ENCODE data around the gene TUFT1. TPM values are rescaled to one million over a fixed set of nuclear protein-coding genes. Genes with fewer than 3 reads are reported as not detected.
A peak's percentile ranks its signal among the peaks of the same experiment; 100 is the strongest.

TUFT1 gene
- total and polyA plus RNA-seq, 9 of the 15 experiments (the other 6 are each of a cell fraction or from before 2014, with no cell fraction given) = 0.54 to 2.0 (median 1.7) TPM

DNA sequence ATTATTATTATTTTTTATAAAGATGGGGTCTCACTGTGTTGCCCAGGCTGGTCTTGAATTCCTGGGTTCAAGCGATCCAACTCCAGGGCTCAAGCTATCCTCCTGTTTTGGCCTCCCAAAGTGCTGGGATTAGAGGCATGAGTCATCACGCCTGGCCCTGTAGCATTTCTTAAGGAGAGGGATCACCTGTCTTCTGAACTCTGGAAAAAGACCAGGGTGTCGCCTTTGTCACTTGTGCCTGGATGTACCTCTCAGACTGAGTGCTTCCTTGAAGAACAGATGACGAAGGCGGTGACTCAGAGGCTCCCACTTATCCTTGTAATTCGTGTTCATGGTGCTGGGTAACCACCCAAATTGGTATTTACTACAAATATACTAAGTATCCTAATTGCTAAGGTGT, 31.3 kb upstream of the TUFT1 start:
- peaks cover 8 to 19% of the 10 kb centered on the region in 2 experiments; a peak in 3 of 5 replicates for H3K4me1 ChIP-seq (replicated peaks in 1 of 2; ENCODE audit: control insufficient read depth in 2 of 2, insufficient read depth in 2 of 2, low read length in 2 of 2)
- H3K9ac ChIP-seq (ENCODE audit: insufficient read depth in 1 of 2, low read depth in 2 of 2, low read length in 2 of 2) = no peak overlapping the region
- no peak overlapping the region for H3K4me3 ChIP-seq
- FAIRE-seq = no peak
- H3K27me3 ChIP-seq (ENCODE audit: control insufficient read depth in 2 of 2, insufficient read depth in 2 of 2, low read length in 2 of 2) = peaks cover 5 to 30% of the 10 kb centered on the region in 2 experiments; a peak in 3 of 5 replicates
- TF ChIP-seq SMARCA5 (IDR thresholded peaks at IDR 0.05) = no peak
- TF ChIP-seq SNRNP70 (optimal IDR thresholded peaks at IDR 0.05; ENCODE audit: low read depth, low read length) = no peak
- peak; percentile 74; the same call in 1 of the 2 replicates for TF ChIP-seq ATF3 (IDR thresholded peaks at IDR 0.05)
- TF ChIP-seq ATF3 (CRISPR knock-in tag; conservative IDR thresholded peaks at IDR 0.05) = no peak
- TF ChIP-seq ZNF121 (CRISPR knock-in tag; conservative IDR thresholded peaks at IDR 0.05) = peak; percentile 86
- intact Hi-C loops (cut with micrococcal nuclease) (no loop called here), in situ Hi-C loops (cut with MboI) (no loop called here)
- H4K20me1 ChIP-seq (replicated peaks; ENCODE audit: control insufficient read depth, insufficient read depth, low read length) = no peaks in the 10 kb centered on the region; the same call in 1 of the 2 replicates
- H2AFZ ChIP-seq (ENCODE audit: low read depth, low read length) = no peak overlapping the region
- no TSS peak for BruUV-seq (replicated peaks)
- ATAC-seq = no peak
- WGBS (ENCODE audit: insufficient coverage, low coverage, missing lambda C conversion rate) = 6% methylated on average over 6 of the region's 6 CpGs
- CTCF ChIA-PET (ENCODE audit: low intra/inter-chr PET ratio) = no interaction called here
- no peak overlapping the region for H3K4me2 ChIP-seq (ENCODE audit: insufficient read depth, low read length)
- H3K79me2 ChIP-seq (ENCODE audit: control insufficient read depth, insufficient read depth, low read length) = no peaks in the 10 kb centered on the region
- peak in 3 of 4 experiments; percentile 26 to 43 (median 41) for DNase-seq (ENCODE audit: extremely low read depth in 1 of 4, low spot score in 3 of 4)
- POLR2A ChIA-PET = no interaction called here
- no peak overlapping the region for H3K27ac ChIP-seq (ENCODE audit: extremely low read depth, low read depth, low read length)
- no peaks in the 10 kb centered on the region for H3K9me1 ChIP-seq (ENCODE audit: control insufficient read depth, insufficient read depth, low read length)
- H3K9me3 ChIP-seq (replicated peaks; ENCODE audit: control insufficient read depth, insufficient read depth, low read depth, low read length) = no peaks in the 10 kb centered on the region
- no peaks in the 10 kb centered on the region for H3K36me3 ChIP-seq (ENCODE audit: control insufficient read depth, insufficient read depth, low read length)

All from K562 (cell line).